DMS 273 treated with DMSO at 0.1 percent for 48 hours (cell line): ENCODE results near the gene CCL24.
"Not testable (repeated sequence)": the region's sequence is repeated elsewhere in the genome, so short reads cannot be mapped to it uniquely, and the experiment has no call there.

Experiments
- DNase-seq: peaks from one replicate; lab custom pipeline; 2025; lab: John Stamatoyannopoulos, UW

Gene CCL24

DNA sequence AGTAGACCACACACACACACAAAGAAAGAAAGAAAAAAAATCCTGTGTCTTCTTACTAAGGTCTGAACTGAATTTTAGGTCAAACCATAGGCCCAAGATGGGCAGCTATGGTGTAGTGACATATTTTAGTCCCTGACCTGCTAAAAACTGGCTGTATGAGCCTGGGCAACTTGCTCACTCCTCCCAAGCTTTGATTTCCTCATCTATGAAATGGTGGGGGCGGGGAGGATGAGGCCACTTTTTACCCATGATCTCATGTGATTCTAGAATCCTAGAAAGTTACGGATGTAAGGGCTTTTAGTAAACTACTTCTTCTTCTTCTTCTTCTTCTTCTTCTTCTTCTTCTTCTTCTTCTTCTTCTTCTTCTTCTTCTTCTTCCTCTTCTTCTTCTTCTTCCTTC is 6.1 kb upstream of the CCL24 start:
- DNase-seq: no peak

- DNase-seq: no peak
Observed at GRCh38 chr7:75818472-75818871, 4.9 kb upstream of the CCL24 start.

DNA sequence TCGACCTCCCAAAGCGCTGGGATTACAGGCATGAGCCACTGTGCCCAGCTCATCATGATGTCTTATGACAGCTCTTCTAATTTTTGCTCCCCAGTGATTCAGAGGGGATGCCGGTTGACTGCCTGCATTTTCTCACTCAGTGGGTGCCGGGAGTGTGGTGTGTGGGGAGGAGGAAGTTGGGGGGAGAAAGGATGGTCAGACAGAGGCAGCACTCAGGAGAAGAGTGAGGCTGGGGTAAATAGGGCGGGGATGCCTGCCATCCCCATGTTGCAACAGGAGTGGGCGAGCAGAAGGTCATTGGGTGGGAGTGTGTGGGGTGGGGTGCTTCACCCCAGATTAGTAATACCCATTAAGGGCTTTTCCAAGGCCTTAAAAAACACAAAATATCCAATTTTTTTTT is 3.5 kb upstream of the CCL24 start:
- DNase-seq: no peak

- no peak for DNase-seq
Observed at GRCh38 chr7:75815418-75816064, 1.9 kb upstream of the CCL24 start.

DNA sequence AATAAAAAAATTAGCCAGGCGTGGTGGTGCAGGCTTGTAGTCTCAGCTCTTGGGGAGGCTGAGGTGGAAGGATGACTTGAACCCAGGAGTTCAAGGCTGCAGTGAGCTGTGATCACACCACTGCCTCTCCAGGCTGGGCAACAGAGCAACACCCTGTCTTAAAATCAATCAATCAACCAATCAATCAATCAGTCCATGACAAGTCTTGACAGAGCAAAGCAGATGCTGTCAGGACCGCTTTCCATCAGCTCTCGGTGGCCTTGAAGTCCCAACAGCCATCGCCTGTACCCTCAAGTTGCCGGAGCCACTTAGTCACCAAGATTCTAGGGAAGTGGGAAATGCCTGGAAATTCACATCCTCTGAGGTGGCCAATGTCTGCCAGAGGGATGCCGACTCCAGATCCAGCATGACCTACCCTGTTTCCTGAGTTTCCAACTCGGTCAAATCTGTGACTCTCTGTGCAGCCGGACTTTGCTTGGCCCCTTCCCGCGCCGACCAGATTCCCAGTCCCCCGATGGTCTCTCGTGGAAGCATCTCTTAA is 871 bp upstream of the CCL24 start:
- DNase-seq: no peak

- DNase-seq: no peak
Observed at GRCh38 chr7:75813084-75813483, 522 bp downstream of the CCL24 start.

DNA sequence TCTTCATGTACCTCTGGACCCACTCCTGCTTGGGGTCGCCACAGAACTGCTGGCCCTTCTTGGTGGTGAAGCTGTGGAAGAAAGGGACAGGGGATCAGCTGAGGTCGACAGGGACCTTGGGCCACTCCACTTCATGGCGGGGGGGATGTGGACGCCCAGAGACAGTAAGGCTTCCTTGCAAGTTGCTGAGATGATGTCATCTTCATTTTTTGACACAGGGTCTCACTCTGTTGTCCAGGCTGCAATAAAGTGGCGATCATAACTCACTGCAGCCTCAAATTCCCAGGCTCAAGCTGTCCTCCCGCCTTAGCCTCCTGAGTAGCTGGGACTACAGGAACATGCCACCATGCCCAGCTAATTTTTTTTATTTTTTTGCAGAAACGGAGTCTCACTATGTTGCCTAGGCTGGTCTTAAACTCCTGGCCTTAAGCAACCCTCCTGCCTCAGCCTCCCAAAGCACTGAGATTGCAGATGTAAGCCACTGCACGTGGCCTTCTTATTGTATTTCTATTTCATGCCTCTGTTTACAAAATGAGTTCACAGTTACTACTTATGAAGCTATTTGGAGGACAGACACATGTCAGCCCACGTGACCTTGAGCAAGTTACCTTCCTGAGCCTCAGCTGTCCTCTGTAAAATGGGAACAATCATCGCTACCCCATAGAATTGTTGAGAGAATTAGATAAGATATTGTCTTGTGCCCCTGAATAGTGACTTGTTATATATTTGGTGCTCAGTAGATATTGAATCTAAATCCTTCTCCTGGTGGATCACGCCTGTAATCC is 1.5 kb downstream of the CCL24 start:
- DNase-seq: no peak

DNA sequence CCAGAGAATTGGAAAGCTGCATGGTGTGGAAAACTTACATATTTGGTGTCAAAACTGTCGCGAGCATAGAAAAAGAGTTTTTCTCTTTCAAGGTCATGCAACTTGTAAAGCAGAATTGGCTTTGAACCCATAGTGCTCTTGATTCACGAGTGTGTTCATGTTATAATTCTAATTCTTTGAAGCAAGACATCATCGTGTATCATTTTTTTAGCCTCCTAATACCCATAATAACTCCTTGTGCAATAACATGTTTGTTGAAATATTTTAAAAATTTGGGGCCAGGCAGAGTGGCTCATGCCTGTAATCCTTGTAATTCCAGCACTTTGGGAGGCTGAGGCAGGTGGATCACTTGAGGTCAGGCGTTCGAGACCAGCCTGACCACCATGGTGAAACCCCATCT is 4.2 kb downstream of the CCL24 start:
- no peak for DNase-seq

GRCh38 chr7:75808106-75808505 is 5.5 kb downstream of the CCL24 start:
- DNase-seq: peak; percentile 65

GRCh38 chr7:75807452-75807851 is 6.2 kb downstream of the CCL24 start:
- no peak for DNase-seq

- no peak for DNase-seq
Observed at GRCh38 chr7:75806560-75807307, 6.9 kb downstream of the CCL24 start.

GRCh38 chr7:75804705-75805104 is 8.9 kb downstream of the CCL24 start:
- no peak for DNase-seq

DNA sequence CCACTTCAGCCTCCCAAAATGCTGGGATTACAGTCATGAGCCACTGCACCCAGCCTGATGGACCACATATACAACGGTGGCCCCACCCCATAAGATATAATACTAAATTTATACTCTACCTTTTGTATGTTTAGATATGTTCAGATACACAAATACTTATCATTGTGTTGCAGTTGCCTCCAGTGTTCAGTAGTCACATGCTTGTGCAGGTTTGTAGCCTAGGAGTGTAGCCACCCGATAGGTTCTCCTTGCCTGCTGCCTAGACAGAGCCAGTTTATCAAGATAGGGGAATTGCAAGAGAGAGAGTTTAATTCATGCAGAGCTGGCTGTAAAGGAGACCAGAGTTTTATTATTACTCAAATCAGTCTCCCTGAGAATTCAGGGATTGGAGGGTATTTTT is 9.6 kb downstream of the CCL24 start:
- no peak for DNase-seq

GRCh38 chr7:75802552-75802821 is 11.1 kb downstream of the CCL24 start:
- no peak for DNase-seq

DNA sequence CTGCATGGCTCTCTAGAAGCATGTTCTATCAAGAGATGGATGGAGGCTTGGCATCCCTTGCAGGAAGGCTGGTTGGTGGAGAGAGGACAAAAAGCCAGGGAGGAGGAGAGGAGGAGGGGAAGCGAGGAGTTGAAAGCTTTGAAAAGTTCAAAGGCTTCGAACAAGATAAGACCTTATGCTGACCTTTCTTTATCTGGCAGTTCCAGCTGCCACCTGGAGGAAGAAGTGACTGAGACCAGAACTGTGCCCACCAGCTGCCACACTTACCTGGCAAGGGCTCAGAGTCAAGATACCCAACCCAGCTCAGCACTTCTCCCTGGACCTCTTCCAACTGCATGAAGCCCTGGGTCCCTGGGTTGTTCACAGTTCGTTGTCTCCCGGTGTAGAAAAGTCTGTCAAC is 14.8 kb downstream of the CCL24 start:
- peak; percentile 47 for DNase-seq

- no peak for DNase-seq
Observed at GRCh38 chr7:75796420-75796819, 17.2 kb downstream of the CCL24 start.

DNA sequence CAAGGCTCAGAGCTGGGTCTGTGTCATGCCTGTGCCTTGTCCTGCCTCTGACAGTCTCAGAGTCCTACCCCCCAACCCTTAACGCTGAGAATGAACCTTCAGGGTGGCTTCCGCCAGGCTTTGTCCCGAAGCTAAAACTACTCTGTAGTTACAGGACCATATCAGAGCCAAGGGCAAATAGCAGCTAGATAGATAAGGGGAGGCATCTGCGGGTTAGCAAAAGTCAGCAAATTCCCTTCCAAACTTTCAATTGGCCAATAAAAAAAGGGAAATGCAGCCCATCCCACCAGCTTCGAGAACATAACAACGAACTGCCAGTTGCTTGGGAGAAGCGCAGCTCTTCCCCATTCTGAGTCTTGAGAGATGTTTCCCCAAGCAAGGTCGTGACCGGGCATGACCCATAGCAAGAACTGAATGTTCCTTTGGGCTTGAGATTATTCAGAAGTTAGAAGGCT is 17.7 kb downstream of the CCL24 start:
- DNase-seq: no peak

DNA sequence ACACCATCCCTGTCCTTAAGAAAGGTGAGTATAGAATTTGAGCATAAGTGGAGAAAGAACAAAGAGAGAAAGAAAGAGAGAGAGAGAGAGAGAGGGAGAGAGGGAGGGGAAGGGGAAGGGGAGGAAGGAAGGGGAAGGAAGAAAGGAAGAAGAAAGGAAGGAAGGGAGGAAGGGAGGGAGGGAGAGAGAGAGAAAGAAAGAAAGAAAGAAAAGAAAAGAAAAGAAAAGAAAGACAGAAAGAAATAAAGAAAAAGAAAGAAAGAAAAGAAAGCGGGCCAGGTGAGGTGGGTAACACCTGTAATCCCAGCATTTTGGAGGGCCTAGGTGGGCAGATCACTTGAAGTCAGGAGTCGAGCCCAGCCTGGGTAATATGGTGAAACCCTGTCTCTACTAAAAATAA is 19.9 kb downstream of the CCL24 start:
- DNase-seq: no peak

DNA sequence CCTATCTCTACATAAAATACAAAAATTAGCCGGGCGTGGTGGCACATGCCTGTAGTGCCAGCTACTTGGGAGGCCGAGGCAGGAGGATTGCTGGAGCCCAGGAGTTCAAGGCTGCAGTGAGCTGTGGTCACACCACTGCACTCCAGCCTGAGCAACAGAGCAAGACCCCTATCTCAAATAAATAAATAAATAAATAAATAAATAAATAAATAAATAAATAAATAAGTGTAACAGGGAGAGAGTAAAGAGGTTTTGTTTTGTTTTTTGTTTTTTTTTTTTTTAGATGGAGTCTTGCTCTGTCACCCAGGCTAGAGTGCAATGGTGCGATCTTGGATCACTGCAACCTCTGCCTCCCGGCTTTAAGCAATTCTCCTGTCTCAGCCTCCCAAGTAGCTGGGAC is 21.0 kb downstream of the CCL24 start:
- DNase-seq: not testable (repeated sequence)

GRCh38 chr7:75789361-75789924 is 24.2 kb downstream of the CCL24 start:
- no peak for DNase-seq

DNA sequence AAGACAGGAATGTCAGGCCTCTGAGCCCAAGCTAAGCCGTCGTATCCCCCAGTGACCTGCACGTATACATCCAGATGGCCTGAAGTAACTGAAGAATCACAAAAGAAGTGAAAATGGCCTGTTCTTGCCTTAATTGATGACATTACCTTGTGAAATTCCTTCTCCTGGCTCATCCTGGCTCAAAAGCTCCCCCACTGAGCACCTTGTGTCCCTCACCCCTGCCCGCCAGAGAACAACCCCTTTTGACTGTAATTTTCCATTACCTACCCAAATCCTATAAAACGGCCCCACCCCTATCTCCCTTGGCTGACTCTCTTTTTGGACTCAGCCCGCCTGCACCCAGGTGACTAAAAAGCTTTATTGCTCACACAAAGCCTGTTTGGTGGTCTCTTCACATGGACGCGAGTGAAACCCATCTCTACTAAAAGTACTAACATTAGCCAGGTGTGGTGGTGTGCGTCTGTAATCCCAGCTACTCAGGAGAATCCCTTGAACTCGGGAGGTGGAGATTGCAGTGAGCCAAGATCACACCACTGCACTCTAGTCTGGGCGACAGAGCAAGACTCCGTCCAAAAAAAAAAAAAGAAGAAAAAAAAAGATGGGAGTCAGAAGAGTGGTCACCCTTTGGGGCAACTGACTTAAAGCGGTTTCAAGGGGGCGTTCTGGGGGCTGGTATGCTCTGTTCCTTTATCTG is 25.3 kb downstream of the CCL24 start:
- DNase-seq: not testable (repeated sequence)

DNA sequence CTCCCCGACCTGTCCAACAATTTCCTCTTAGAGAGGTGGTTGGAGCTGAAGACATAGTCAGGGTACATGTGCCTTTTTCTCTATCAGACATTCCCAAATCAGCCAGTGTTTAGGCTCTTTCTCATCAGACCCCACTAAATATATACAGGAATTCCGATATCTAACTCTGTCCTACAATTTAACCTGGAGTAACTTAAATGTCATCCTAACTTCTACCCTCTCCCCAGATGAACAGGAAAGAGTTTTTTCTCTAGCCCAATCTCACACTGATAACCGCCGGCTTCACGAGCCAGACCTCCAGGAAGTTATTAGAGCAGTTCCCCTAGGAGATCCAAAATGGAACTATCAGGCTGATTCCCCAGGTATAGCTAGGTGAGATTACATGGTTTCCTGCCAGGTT is 30.5 kb downstream of the CCL24 start:
- not testable (repeated sequence) for DNase-seq
